Measurements from ENCODE around the gene SPHK2. TPM values are rescaled to one million over a fixed set of nuclear protein-coding genes. Genes with fewer than 3 reads are reported as not detected.
"Not testable (repeated sequence)": the region's sequence is repeated elsewhere in the genome, so short reads cannot be mapped to it uniquely, and the experiment has no call there.

Gene SPHK2
- total RNA-seq, 1 experiment from 2014 or later: 16.3 TPM

- intact Hi-C loops (cut with micrococcal nuclease): loop anchor here (1.0 to 5.0 kb wide), 3 partner anchors 29 to 64 kb away; partner anchors contain the start of gene CA11
- H3K4me1 Mint-ChIP-seq (ENCODE audit: insufficient read depth, unreplicated experiment): peaks cover 5% of the 10 kb centered on the region
- H3K27me3 Mint-ChIP-seq (ENCODE audit: insufficient read depth, unreplicated experiment): no peaks in the 10 kb centered on the region
- DNase-seq (ENCODE audit: unreplicated experiment): peak; percentile 86
- peak; percentile 70 for TF ChIP-seq CTCF (IDR thresholded peaks at IDR 0.05; ENCODE audit: unreplicated experiment)
- BruUV-seq (replicated peaks): no TSS peak
- H3K27ac Mint-ChIP-seq (ENCODE audit: low read depth, unreplicated experiment): no peak overlapping the region
- CTCF ChIA-PET: interaction anchor here (0.5 to 2.4 kb wide), 30 partner anchors 9 to 1640 kb away, joined by 3 to 12 read pairs (median 4); partner anchors contain the start of genes CA11 and FUT2
- POLR2A ChIA-PET: interaction anchor here (0.9 to 1.0 kb wide), 3 partner anchors 18 to 39 kb away, joined by 3 to 4 read pairs (median 3); no protein-coding TSS in a partner anchor
- peak overlapping the region; percentile 23 for H3K4me3 Mint-ChIP-seq (ENCODE audit: unreplicated experiment)
- peaks cover under 1% of the 10 kb centered on the region for H3K9me3 Mint-ChIP-seq (ENCODE audit: unreplicated experiment)
- peaks cover 6% of the 10 kb centered on the region for H3K36me3 Mint-ChIP-seq (ENCODE audit: insufficient read depth, unreplicated experiment)
Observed at GRCh38 chr19:48674921-48675824, 55.9 kb downstream of the SPHK2 start.

GRCh38 chr19:48676487-48676886, 57.2 kb downstream of the SPHK2 start:
- Mint-ChIP-seq H3K36me3 (ENCODE audit: insufficient read depth, unreplicated experiment) (peaks cover 6% of the 10 kb centered on the region), H3K4me1 (ENCODE audit: insufficient read depth, unreplicated experiment) (peaks cover 5% of the 10 kb centered on the region), H3K27ac (ENCODE audit: low read depth, unreplicated experiment) (no peak overlapping the region), H3K27me3 (ENCODE audit: insufficient read depth, unreplicated experiment) (no peaks in the 10 kb centered on the region), H3K4me3 (ENCODE audit: unreplicated experiment) (no peak overlapping the region), H3K9me3 (ENCODE audit: unreplicated experiment) (no peaks in the 10 kb centered on the region)
- ChIA-PET POLR2A (interaction anchor here (0.7 kb wide), 1 partner anchor 17 kb away, joined by 3 read pairs; no protein-coding TSS in a partner anchor), CTCF (interaction anchor here (0.7 to 2.4 kb wide), 6 partner anchors 18 to 166 kb away, joined by 3 to 6 read pairs (median 4); partner anchors contain the start of gene FUT2)
- intact Hi-C loops (cut with micrococcal nuclease): loop anchor here (5.0 kb wide), 1 partner anchor 36 kb away; no protein-coding TSS in a partner anchor
- DNase-seq (ENCODE audit: unreplicated experiment): no peak
- BruUV-seq (replicated peaks): no TSS peak
- TF ChIP-seq CTCF (IDR thresholded peaks at IDR 0.05; ENCODE audit: unreplicated experiment): no peak

GRCh38 chr19:48676887-48677286, 57.6 kb downstream of the SPHK2 start:
- no peak overlapping the region for H3K4me3 Mint-ChIP-seq (ENCODE audit: unreplicated experiment)
- H3K9me3 Mint-ChIP-seq (ENCODE audit: unreplicated experiment): no peaks in the 10 kb centered on the region
- no peak for DNase-seq (ENCODE audit: unreplicated experiment)
- ChIA-PET POLR2A (interaction anchor here (1.0 kb wide), 1 partner anchor 11 kb away, joined by 3 read pairs; no protein-coding TSS in a partner anchor), CTCF (interaction anchor here (0.6 to 2.4 kb wide), 5 partner anchors 19 to 165 kb away, joined by 3 to 5 read pairs (median 4); partner anchors contain the start of gene FUT2)
- no peaks in the 10 kb centered on the region for H3K27me3 Mint-ChIP-seq (ENCODE audit: insufficient read depth, unreplicated experiment)
- BruUV-seq (replicated peaks): no TSS peak
- H3K4me1 Mint-ChIP-seq (ENCODE audit: insufficient read depth, unreplicated experiment): peaks cover 5% of the 10 kb centered on the region
- H3K36me3 Mint-ChIP-seq (ENCODE audit: insufficient read depth, unreplicated experiment): peaks cover 6% of the 10 kb centered on the region
- no peak for TF ChIP-seq CTCF (IDR thresholded peaks at IDR 0.05; ENCODE audit: unreplicated experiment)
- H3K27ac Mint-ChIP-seq (ENCODE audit: low read depth, unreplicated experiment): no peak overlapping the region
- intact Hi-C loops (cut with micrococcal nuclease): loop anchor here (5.0 kb wide), 1 partner anchor 35 kb away; no protein-coding TSS in a partner anchor

- no peak overlapping the region for H3K4me3 Mint-ChIP-seq (ENCODE audit: unreplicated experiment)
- H3K36me3 Mint-ChIP-seq (ENCODE audit: insufficient read depth, unreplicated experiment): peaks cover 6% of the 10 kb centered on the region
- no peak overlapping the region for H3K27ac Mint-ChIP-seq (ENCODE audit: low read depth, unreplicated experiment)
- ChIA-PET CTCF (interaction anchor here (0.9 to 1.8 kb wide), 4 partner anchors 9 to 61 kb away, joined by 3 to 5 read pairs (median 4); partner anchors contain the start of gene CA11), POLR2A (interaction anchor here (1.1 kb wide), 1 partner anchor 32 kb away, joined by 3 read pairs; no protein-coding TSS in a partner anchor)
- no peaks in the 10 kb centered on the region for H3K27me3 Mint-ChIP-seq (ENCODE audit: insufficient read depth, unreplicated experiment)
- DNase-seq (ENCODE audit: unreplicated experiment): no peak
- peaks cover 5% of the 10 kb centered on the region for H3K4me1 Mint-ChIP-seq (ENCODE audit: insufficient read depth, unreplicated experiment)
- intact Hi-C loops (cut with micrococcal nuclease): loop anchor here (5.0 kb wide), 1 partner anchor 34 kb away; no protein-coding TSS in a partner anchor
- TF ChIP-seq CTCF (IDR thresholded peaks at IDR 0.05; ENCODE audit: unreplicated experiment): no peak
- no TSS peak for BruUV-seq (replicated peaks)
- no peaks in the 10 kb centered on the region for H3K9me3 Mint-ChIP-seq (ENCODE audit: unreplicated experiment)
Observed at GRCh38 chr19:48678201-48678600, 58.9 kb downstream of the SPHK2 start.

- intact Hi-C loops (cut with micrococcal nuclease); H3K27ac Mint-ChIP-seq (ENCODE audit: low read depth, unreplicated experiment); H3K4me1 Mint-ChIP-seq (ENCODE audit: insufficient read depth, unreplicated experiment); H3K27me3 Mint-ChIP-seq (ENCODE audit: insufficient read depth, unreplicated experiment); BruUV-seq (replicated peaks); H3K4me3 Mint-ChIP-seq (ENCODE audit: unreplicated experiment); DNase-seq (ENCODE audit: unreplicated experiment); POLR2A ChIA-PET; H3K36me3 Mint-ChIP-seq (ENCODE audit: insufficient read depth, unreplicated experiment); H3K9me3 Mint-ChIP-seq (ENCODE audit: unreplicated experiment): not testable (repeated sequence)
- CTCF ChIA-PET: interaction anchor here (0.6 kb wide), 2 partner anchors 13 to 59 kb away, joined by 3 to 4 read pairs; no protein-coding TSS in a partner anchor
Observed at GRCh38 chr19:48680006-48680405, 60.7 kb downstream of the SPHK2 start.

Measured in MCF 10A (cell line).